Activated CD4-positive, alpha-beta memory T cell treated with anti-CD3 and anti-CD28 coated beads, Interleukin-2, amount 10 ng/mL, durations not matched to agents 7 days and 5 days (primary cell): Measurements from ENCODE around the gene KCNMA1. TPM values are rescaled to one million over a fixed set of nuclear protein-coding genes. Genes with fewer than 3 reads are reported as not detected.

Experiments used
- CTCF ChIA-PET: fragments of 350-600 bp; sonication (Branson Sonifier 250); formaldehyde crosslinking; loops from one replicate; lab custom pipeline; 2021; ENCODE audit warnings: antibody characterized with exemption, inconsistent platforms; lab: Charles Lee
- POLR2A ChIA-PET: fragments of 350-600 bp; sonication (Branson Sonifier 250); formaldehyde crosslinking; loops from one replicate; lab custom pipeline; 2021; ENCODE audit warnings: antibody characterized with exemption; lab: Charles Lee
- DNase-seq: peaks from one replicate; pipeline ENCODE4 v3.0.0-alpha.2; 2020
- H3K27ac Mint-ChIP-seq: one replicate; pipeline ENCODE4 v1.8.0; 2021; ENCODE audit warnings: mild to moderate bottlenecking, mixed read lengths
- H3K27me3 Mint-ChIP-seq: one replicate; pipeline ENCODE4 v1.8.0; 2021; ENCODE audit warnings: mixed read lengths
- H3K36me3 Mint-ChIP-seq: one replicate; pipeline ENCODE4 v1.8.0; 2021; ENCODE audit warnings: low read depth, mixed read lengths
- H3K4me1 Mint-ChIP-seq: one replicate; pipeline ENCODE4 v1.8.0; 2021; ENCODE audit warnings: mixed read lengths
- H3K4me3 Mint-ChIP-seq: one replicate; pipeline ENCODE4 v1.8.0; 2021; ENCODE audit warnings: mild to moderate bottlenecking, mixed read lengths
- H3K9me3 Mint-ChIP-seq: one replicate; pipeline ENCODE4 v1.8.0; 2021; ENCODE audit warnings: mixed read lengths
- total RNA-seq, 2 experiments: library from RNA; stranded (reverse); gene quantifications; one replicate each; pipeline ENCODE4 v1.2.3, GENCODE V29; 2021

KCNMA1 gene
- total RNA-seq, 2 experiments from 2014 or later, result 0.25 to 0.38 TPM

DNA sequence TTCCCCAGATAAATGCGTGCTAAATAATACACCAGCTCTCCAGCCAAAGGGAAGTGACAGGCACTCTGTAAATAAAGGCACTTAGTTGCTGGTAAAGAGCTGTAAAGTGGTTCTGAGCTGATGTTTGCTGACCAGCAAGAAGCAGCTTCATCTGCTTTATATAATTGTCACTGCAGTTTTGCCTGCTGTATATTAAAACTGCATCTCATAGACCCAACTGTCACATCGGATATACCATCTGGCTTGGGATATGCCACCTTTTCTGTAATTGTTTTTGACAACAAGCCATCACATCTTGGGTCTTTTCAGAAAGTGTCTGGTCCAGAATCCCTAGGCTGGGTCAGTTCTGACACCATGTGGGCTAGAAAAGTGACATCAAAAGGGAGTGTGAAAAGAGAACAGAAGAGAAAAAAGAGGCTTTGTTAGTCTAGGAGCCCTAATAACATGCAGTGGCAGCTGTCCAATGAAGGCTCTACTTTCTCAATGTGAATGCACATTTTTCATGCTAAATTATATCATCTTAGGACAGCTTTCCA lies 697.6 kb downstream of the KCNMA1 start:
- no peak for DNase-seq
- Mint-ChIP-seq H3K9me3 (peaks cover 4% of the 10 kb centered on the region), H3K4me3 (no peak overlapping the region), H3K27ac (no peak overlapping the region), H3K4me1 (no peaks in the 10 kb centered on the region), H3K27me3 (no peaks in the 10 kb centered on the region), H3K36me3 (no peaks in the 10 kb centered on the region)
- ChIA-PET POLR2A (no interaction called here), CTCF (no interaction called here)

DNA sequence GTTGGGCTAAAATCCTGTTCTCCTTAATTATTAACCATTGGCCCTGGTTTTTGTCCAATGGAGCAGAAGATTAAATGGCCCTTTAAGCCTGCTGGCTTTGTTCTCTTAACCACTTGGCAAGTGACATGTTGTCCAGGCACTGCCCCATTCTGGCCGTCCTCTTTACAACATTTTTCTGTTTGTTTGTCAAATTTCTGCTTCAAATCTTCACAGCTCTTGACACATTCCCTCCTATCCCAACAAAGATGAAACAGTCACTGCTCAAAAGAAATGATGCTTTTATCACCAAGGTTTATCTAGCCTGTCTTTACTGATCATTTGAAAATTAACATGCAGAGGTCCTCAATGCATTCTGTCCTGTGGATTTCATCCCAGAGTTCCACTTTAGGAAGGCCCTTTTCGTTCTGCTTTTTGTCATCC lies 700.4 kb downstream of the KCNMA1 start:
- H3K27ac Mint-ChIP-seq, result no peak overlapping the region
- H3K9me3 Mint-ChIP-seq, result peaks cover 4% of the 10 kb centered on the region
- H3K4me3 Mint-ChIP-seq, result no peak overlapping the region
- H3K36me3 Mint-ChIP-seq, result no peaks in the 10 kb centered on the region
- H3K27me3 Mint-ChIP-seq, result no peaks in the 10 kb centered on the region
- H3K4me1 Mint-ChIP-seq, result no peaks in the 10 kb centered on the region
- POLR2A ChIA-PET, result no interaction called here
- CTCF ChIA-PET, result no interaction called here
- no peak for DNase-seq

- Mint-ChIP-seq H3K27me3 (no peaks in the 10 kb centered on the region), H3K4me3 (no peak overlapping the region), H3K9me3 (peaks cover 4% of the 10 kb centered on the region), H3K4me1 (no peaks in the 10 kb centered on the region), H3K27ac (no peak overlapping the region), H3K36me3 (no peaks in the 10 kb centered on the region)
- DNase-seq, result no peak
- ChIA-PET CTCF (no interaction called here), POLR2A (no interaction called here)
Observed at GRCh38 chr10:76935941-76936613, 701.5 kb downstream of the KCNMA1 start.

DNA sequence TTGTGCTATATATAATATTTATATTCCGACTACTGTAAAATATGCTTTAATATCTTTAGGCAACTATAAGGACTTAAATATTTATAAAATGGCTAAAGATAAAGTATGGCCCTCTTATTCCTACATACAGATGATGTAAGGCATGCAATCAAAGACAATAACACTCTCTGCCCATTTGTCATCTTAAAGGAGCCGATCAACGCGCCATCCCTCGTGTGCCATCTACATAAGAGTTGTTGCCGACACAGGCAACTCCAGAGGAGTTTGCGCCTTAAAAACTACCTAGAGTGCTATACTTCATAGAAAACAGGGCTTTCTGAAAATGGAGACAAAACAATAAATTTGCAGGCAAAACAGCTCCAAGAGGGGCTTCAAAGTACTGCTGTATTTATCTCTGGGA lies 709.0 kb downstream of the KCNMA1 start:
- no peak for DNase-seq
- POLR2A ChIA-PET, result no interaction called here

DNA sequence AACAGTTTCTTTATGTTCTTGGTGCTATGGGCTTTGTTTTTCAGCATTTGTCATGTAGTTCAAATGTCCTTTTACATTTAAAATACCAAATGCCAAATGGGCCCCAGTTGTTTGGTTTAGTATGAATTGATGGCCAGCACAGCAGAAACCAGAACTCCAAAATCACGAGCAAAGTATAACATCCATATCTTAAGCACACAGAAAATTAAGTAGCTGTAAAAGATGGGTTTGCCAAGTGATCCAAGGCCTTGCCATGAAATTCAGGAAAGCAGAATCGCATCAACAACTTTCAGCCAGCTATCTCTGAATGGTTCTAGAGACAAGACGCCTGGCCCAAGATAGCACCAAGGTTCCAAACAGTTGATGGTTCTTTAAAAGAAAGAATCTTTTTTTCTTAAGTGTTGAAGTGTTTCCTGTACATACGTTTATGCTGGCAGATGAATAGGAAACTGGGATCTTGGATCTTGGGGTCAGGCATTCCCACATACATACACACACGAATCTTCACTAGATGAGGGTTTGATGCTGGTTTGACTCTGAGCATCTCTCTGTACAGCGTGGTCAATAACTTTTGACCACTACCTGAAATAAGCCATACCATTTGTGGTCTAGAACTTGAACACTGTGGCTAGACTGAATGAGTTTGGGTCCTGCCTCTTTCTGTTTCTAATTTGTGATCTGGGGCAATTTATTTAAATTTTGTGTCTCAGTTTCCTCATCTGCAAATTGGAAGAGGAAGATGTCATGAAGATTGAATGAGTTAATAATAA lies 711.8 kb downstream of the KCNMA1 start:
- POLR2A ChIA-PET, result no interaction called here
- peaks cover 3% of the 10 kb centered on the region for H3K9me3 Mint-ChIP-seq
- CTCF ChIA-PET, result no interaction called here

More for the DNA sequence above, 709.0 kb downstream of the KCNMA1 start:
- Mint-ChIP-seq H3K36me3 (no peaks in the 10 kb centered on the region), H3K27ac (no peak overlapping the region), H3K9me3 (peaks cover 3% of the 10 kb centered on the region), H3K27me3 (no peaks in the 10 kb centered on the region), H3K4me1 (no peaks in the 10 kb centered on the region), H3K4me3 (no peak overlapping the region)
- CTCF ChIA-PET, result no interaction called here

DNA sequence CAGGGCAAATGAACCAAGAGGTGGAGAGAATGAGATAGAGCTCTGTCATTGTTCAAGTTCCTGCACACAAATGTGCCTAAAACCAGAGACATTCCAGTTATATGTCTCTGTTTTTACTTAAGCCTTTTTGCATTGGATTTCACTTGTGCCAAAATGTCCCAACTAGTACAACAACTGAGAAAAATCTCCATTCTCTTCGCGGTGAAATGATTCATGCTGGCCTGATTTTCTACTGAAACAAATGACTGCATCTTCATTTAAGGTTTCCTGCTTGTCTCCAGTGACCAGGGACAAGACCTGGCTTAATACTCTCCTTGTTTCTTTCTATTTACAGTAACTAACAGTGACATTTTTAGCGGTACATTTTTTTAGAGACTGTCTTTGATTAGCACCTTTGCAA lies 714.9 kb downstream of the KCNMA1 start:
- H3K4me1 Mint-ChIP-seq, result no peaks in the 10 kb centered on the region
- ChIA-PET CTCF (no interaction called here), POLR2A (no interaction called here)
- H3K27ac Mint-ChIP-seq, result no peak overlapping the region
- no peaks in the 10 kb centered on the region for H3K36me3 Mint-ChIP-seq
- no peak for DNase-seq
- H3K4me3 Mint-ChIP-seq, result no peak overlapping the region
- H3K9me3 Mint-ChIP-seq, result no peaks in the 10 kb centered on the region
- no peaks in the 10 kb centered on the region for H3K27me3 Mint-ChIP-seq

More for the DNA sequence above, 711.8 kb downstream of the KCNMA1 start:
- Mint-ChIP-seq H3K4me1 (no peaks in the 10 kb centered on the region), H3K36me3 (no peaks in the 10 kb centered on the region), H3K27me3 (no peaks in the 10 kb centered on the region), H3K4me3 (no peak overlapping the region), H3K27ac (no peak overlapping the region)
- no peak for DNase-seq

- POLR2A ChIA-PET, result no interaction called here
- Mint-ChIP-seq H3K36me3 (no peaks in the 10 kb centered on the region), H3K27ac (no peak overlapping the region), H3K9me3 (no peaks in the 10 kb centered on the region), H3K27me3 (no peaks in the 10 kb centered on the region), H3K4me3 (no peak overlapping the region), H3K4me1 (no peaks in the 10 kb centered on the region)
- CTCF ChIA-PET, result no interaction called here
- DNase-seq, result no peak
Observed at GRCh38 chr10:76921383-76922010, 716.1 kb downstream of the KCNMA1 start.

GRCh38 chr10:76920581-76920980 lies 717.0 kb downstream of the KCNMA1 start:
- ChIA-PET CTCF (no interaction called here), POLR2A (no interaction called here)
- DNase-seq, result no peak
- Mint-ChIP-seq H3K27ac (no peak overlapping the region), H3K27me3 (no peaks in the 10 kb centered on the region), H3K9me3 (no peaks in the 10 kb centered on the region), H3K4me1 (no peaks in the 10 kb centered on the region), H3K4me3 (no peak overlapping the region), H3K36me3 (no peaks in the 10 kb centered on the region)

DNA sequence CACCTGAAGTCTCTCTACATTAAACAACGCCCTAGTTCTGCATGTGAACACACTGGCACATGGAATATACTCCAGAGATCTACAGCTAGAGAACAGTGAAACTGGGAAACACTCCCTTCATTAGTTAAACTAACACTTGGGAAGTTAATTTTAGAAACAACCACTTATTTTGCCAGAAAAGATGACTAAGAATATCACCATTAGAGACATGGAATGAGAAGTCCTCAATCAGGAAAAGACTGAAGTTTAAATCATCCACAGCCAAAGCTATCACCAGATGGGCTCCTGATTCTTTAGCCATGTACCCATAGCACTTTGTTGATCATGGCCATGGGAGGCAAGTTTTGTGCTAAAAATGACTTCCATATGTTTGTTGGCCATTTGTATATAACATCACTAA lies 719.5 kb downstream of the KCNMA1 start:
- Mint-ChIP-seq H3K4me1 (no peaks in the 10 kb centered on the region), H3K27me3 (no peaks in the 10 kb centered on the region), H3K9me3 (no peaks in the 10 kb centered on the region), H3K36me3 (no peaks in the 10 kb centered on the region), H3K4me3 (no peak overlapping the region), H3K27ac (no peak overlapping the region)
- DNase-seq, result no peak
- CTCF ChIA-PET, result no interaction called here
- POLR2A ChIA-PET, result no interaction called here

- no peak overlapping the region for H3K27ac Mint-ChIP-seq
- DNase-seq, result no peak
- H3K4me3 Mint-ChIP-seq, result no peak overlapping the region
- no peaks in the 10 kb centered on the region for H3K36me3 Mint-ChIP-seq
- POLR2A ChIA-PET, result no interaction called here
- no peaks in the 10 kb centered on the region for H3K27me3 Mint-ChIP-seq
- CTCF ChIA-PET, result no interaction called here
- no peaks in the 10 kb centered on the region for H3K4me1 Mint-ChIP-seq
- H3K9me3 Mint-ChIP-seq, result peaks cover 2% of the 10 kb centered on the region
Observed at GRCh38 chr10:76917071-76917470, 720.5 kb downstream of the KCNMA1 start.

GRCh38 chr10:76916536-76916935 lies 721.1 kb downstream of the KCNMA1 start:
- Mint-ChIP-seq H3K4me1 (no peaks in the 10 kb centered on the region), H3K36me3 (no peaks in the 10 kb centered on the region), H3K4me3 (no peak overlapping the region), H3K27ac (no peak overlapping the region), H3K9me3 (peaks cover 2% of the 10 kb centered on the region), H3K27me3 (no peaks in the 10 kb centered on the region)
- POLR2A ChIA-PET, result no interaction called here
- DNase-seq, result no peak
- CTCF ChIA-PET, result no interaction called here

DNA sequence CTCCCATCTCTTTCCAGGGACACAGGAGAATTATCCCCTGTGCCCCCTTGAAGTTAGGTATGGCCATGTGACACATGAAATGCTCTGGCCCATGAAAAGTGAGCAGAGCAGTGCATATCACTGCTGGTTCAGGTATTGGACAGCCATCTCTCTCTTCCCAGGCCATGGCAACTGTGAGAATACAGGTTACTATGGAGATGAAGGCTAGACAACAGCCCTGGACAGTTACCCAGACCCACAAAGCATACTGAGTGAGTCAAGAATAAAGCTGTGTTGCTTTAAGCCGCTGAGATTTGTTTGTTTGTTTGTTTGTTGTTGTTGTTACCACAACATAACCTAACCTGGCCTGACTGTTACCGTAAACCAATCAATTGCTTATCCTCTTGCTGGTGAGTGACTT lies 722.3 kb downstream of the KCNMA1 start:
- H3K36me3 Mint-ChIP-seq, result no peaks in the 10 kb centered on the region
- no peaks in the 10 kb centered on the region for H3K27me3 Mint-ChIP-seq
- no peak overlapping the region for H3K27ac Mint-ChIP-seq
- peaks cover 2% of the 10 kb centered on the region for H3K9me3 Mint-ChIP-seq
- ChIA-PET POLR2A (no interaction called here), CTCF (no interaction called here)
- no peak for DNase-seq
- no peak overlapping the region for H3K4me3 Mint-ChIP-seq
- H3K4me1 Mint-ChIP-seq, result no peaks in the 10 kb centered on the region

DNA sequence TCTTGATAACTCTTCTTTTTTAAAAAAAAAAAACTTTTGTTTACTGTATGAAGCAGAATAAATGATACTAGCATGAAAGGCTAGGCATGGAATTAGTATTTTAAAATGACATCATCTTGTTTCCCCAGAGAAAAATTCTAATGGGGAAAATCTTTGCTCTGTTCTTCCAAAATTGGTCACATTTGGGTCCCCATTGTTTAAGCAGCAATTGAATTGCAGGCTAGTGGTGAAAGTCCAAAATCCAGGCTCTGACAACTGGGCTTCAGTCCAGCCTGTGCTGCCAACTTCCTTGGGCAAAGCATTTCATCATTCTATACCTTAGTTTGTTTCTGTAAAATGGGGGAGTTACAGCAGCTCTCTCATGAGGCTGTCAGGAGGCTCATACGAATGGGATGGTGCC lies 726.4 kb downstream of the KCNMA1 start:
- POLR2A ChIA-PET, result no interaction called here

More for the DNA sequence above, 726.4 kb downstream of the KCNMA1 start:
- H3K4me3 Mint-ChIP-seq, result no peak overlapping the region
- no peaks in the 10 kb centered on the region for H3K27me3 Mint-ChIP-seq
- no peak for DNase-seq
- H3K4me1 Mint-ChIP-seq, result no peaks in the 10 kb centered on the region
- CTCF ChIA-PET, result no interaction called here
- H3K9me3 Mint-ChIP-seq, result peaks cover 10% of the 10 kb centered on the region
- no peaks in the 10 kb centered on the region for H3K36me3 Mint-ChIP-seq
- no peak overlapping the region for H3K27ac Mint-ChIP-seq
